ENCODE measurements around the gene XRCC4. TPM values are rescaled to one million over a fixed set of nuclear protein-coding genes. Genes with fewer than 3 reads are reported as not detected.
"Not testable (repeated sequence)": the region's sequence is repeated elsewhere in the genome, so short reads cannot be mapped to it uniquely, and the experiment has no call there.

Gene XRCC4
- total RNA-seq, 2 donors from 2014 or later = 2.9 to 3.4 TPM

DNA sequence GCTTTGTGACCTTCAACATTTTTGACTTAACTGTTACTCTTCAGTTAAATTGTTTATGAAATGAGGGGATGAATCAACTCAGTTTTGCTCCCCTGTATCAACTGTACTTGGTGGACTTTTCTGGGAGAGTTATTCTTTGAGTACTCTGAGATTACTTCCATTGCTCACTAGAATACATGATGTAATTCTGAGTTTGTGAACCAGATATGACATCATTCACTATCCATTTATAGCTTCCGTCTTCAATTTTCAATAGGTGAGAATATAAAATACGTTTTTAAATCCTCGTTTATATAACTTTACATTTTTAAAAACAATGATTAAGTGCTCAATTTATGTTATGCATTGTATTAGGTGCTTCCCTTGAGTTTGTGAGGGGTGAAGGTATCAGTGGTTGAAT, 71.0 kb downstream of the XRCC4 start:
- H3K4me1 Mint-ChIP-seq = no peaks in the 10 kb centered on the region
- H3K9me3 ChIP-seq (ENCODE audit: control insufficient read depth, low read length, poor library complexity, severe bottlenecking) = no peaks in the 10 kb centered on the region
- no peak for ATAC-seq
- H3K27me3 Mint-ChIP-seq = no peaks in the 10 kb centered on the region
- H3K27ac Mint-ChIP-seq = no peak overlapping the region
- no peak overlapping the region for H3K4me3 Mint-ChIP-seq
- H3K36me3 Mint-ChIP-seq (ENCODE audit: low read depth) = no peaks in the 10 kb centered on the region
- no peak for DNase-seq

DNA sequence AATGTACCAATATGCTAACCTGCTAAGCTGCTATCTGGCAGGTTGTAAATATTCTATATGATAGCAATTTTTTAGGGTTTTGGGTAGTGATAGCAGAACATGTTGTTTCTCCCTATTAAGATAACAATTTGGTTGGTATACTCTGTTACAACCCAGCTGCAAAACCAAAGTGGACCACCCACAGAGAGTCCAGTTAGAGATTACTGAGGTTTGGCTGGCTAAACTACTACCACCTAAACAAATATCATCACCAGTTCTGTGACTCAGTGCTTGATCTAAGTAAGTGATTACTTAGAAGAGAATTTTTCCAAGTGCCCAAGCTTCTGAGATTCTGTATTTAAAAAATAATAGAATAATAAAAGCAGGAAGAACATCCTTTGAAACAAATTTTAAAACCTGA, 72.3 kb downstream of the XRCC4 start:
- no peaks in the 10 kb centered on the region for H3K36me3 Mint-ChIP-seq (ENCODE audit: low read depth)
- DNase-seq (no peak), ATAC-seq (no peak)
- H3K4me3 Mint-ChIP-seq = no peak overlapping the region
- no peak overlapping the region for H3K27ac Mint-ChIP-seq
- H3K27me3 Mint-ChIP-seq = no peaks in the 10 kb centered on the region
- no peaks in the 10 kb centered on the region for H3K4me1 Mint-ChIP-seq
- H3K9me3 ChIP-seq (ENCODE audit: control insufficient read depth, low read length, poor library complexity, severe bottlenecking) = no peaks in the 10 kb centered on the region

DNA sequence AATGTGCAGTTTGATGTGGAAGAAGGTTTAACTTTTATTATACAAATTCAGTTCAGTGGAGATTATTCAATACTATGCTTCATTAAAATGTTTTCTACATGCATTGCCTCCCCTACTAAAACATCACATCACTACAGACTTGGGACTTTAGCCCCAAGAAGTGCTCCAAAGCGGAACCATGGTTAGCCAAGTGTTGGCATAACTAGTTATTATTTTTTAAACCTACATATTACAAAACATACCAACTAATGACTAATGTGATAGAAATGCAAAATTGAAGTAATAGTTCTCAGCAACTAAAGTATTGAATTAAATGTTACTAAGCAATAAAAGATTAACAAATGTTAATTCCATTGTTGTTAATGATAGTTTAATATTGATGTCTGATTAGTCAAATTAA, 74.5 kb downstream of the XRCC4 start:
- Mint-ChIP-seq H3K36me3 (ENCODE audit: low read depth) (no peaks in the 10 kb centered on the region), H3K4me1 (no peaks in the 10 kb centered on the region), H3K4me3 (no peak overlapping the region), H3K27me3 (no peaks in the 10 kb centered on the region), H3K27ac (no peak overlapping the region)
- DNase-seq (no peak), ATAC-seq (no peak)
- no peaks in the 10 kb centered on the region for H3K9me3 ChIP-seq (ENCODE audit: control insufficient read depth, low read length, poor library complexity, severe bottlenecking)

DNA sequence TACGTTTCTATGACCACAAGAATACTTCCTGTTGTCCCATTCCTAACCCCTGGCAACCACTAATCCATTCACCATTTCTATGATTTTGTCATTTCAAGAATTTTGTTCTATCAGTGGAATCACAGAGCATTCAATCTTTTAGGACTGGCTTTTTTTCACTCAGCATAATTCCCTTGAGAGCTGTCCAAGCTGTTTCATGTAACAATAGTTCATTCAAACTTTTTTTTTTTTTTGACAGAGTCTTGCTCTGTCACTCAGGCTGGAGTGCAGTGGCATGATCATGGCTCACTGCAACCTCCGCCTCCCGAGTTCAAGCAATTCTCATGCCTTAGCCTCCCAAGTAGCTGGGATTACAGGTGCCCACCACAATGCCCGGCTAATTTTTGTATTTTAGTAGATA, 75.6 kb downstream of the XRCC4 start:
- H3K27me3 Mint-ChIP-seq; H3K4me1 Mint-ChIP-seq; ATAC-seq; DNase-seq; H3K27ac Mint-ChIP-seq; H3K36me3 Mint-ChIP-seq (ENCODE audit: low read depth); H3K9me3 ChIP-seq (ENCODE audit: control insufficient read depth, low read length, poor library complexity, severe bottlenecking); H3K4me3 Mint-ChIP-seq: not testable (repeated sequence)

DNA sequence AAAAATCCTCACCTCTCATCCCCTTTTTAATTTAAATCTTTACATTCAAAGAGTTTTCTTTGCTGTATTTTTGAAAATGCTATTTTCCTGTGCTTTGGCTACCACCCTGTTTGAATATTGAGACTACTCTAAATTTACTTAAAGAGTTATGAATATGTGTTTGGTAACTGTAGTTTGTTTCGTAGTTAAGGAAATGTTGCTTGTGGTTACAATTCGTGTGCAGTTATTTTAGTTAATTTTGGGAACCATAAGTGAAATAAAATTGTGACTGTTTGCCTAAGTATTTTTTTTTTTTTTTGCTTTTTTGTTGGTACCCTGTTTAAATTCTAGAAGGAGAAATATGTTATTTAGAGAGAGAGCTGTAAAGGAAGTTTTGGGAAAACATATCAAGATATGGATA, 78.7 kb downstream of the XRCC4 start:
- Mint-ChIP-seq H3K27ac (no peak overlapping the region), H3K27me3 (no peaks in the 10 kb centered on the region)

DNA sequence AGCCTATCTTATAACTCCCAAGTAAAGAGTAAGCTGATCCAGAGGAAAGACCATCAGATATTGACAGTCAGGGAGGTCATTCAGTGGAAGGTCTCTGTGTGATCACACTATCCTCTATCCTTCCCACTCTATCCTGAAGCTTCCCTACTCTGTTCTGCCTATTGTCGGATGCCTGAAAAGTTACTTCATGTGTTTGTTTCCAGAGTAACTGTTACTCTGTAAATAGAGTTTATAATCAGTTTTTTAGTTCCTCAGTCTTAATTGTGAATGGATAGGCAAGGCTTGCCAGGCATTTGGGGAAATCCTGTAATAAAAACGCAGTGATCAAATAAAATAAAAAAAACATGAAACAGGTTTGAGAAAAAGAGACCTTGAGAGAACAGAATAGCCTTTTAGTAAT, 79.8 kb downstream of the XRCC4 start:
- Mint-ChIP-seq H3K4me1 (no peaks in the 10 kb centered on the region), H3K4me3 (no peak overlapping the region), H3K36me3 (ENCODE audit: low read depth) (no peaks in the 10 kb centered on the region), H3K27me3 (no peaks in the 10 kb centered on the region), H3K27ac (no peak overlapping the region)
- H3K9me3 ChIP-seq (ENCODE audit: control insufficient read depth, low read length, poor library complexity, severe bottlenecking) = no peaks in the 10 kb centered on the region
- no peak for ATAC-seq
- DNase-seq = no peak

More for the DNA sequence above, 78.7 kb downstream of the XRCC4 start:
- Mint-ChIP-seq H3K4me1 (no peaks in the 10 kb centered on the region), H3K4me3 (no peak overlapping the region), H3K36me3 (ENCODE audit: low read depth) (no peaks in the 10 kb centered on the region)
- no peak for DNase-seq
- ATAC-seq = no peak
- H3K9me3 ChIP-seq (ENCODE audit: control insufficient read depth, low read length, poor library complexity, severe bottlenecking) = no peaks in the 10 kb centered on the region

DNA sequence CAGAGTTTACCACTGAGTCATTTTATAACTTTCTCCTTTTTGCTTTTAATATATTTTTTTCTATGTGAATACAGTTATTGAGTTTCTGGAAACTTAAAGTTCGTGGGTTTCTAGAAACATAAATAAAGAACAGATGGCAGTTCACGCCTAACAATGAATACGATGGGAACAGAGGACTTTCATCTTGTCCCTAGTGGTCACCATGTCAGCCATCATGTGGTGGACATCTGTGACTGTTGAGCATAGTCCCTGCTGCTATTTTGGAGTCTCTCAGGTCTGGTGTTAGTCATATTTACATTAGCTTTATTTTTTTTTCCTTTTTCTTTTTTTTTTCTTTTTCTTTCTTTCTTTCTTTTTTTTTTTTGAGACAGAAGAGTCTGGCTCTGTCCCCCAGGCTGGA, 85.3 kb downstream of the XRCC4 start:
- H3K27me3 Mint-ChIP-seq = no peaks in the 10 kb centered on the region
- H3K27ac Mint-ChIP-seq = no peak overlapping the region
- H3K9me3 ChIP-seq (ENCODE audit: control insufficient read depth, low read length, poor library complexity, severe bottlenecking) = no peaks in the 10 kb centered on the region
- DNase-seq (no peak), ATAC-seq (no peak)
- H3K4me1 Mint-ChIP-seq = no peaks in the 10 kb centered on the region
- peaks cover 6% of the 10 kb centered on the region for H3K36me3 Mint-ChIP-seq (ENCODE audit: low read depth)
- no peak overlapping the region for H3K4me3 Mint-ChIP-seq

DNA sequence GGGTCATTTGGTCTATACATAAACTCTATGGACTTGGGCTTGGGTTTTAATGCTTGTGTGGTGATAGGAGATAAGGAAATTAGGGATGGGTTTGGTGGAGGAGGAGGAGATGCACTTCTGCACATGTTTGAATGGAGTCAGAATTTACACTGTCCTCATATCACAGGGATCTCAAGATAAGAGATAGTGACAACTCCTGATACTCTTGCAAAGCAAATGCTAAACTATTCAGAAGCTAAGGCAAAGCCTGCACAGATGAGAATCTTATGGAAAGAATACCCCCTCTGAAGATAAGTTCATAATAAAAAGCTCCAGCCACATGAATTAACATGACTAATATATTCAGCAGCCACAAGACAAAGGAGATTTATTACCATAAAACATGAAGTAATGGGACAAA, 90.2 kb downstream of the XRCC4 start:
- Mint-ChIP-seq H3K4me3 (no peak overlapping the region), H3K27me3 (no peaks in the 10 kb centered on the region), H3K4me1 (no peaks in the 10 kb centered on the region), H3K36me3 (ENCODE audit: low read depth) (peaks cover 6% of the 10 kb centered on the region), H3K27ac (no peak overlapping the region)
- ATAC-seq = no peak
- H3K9me3 ChIP-seq (ENCODE audit: control insufficient read depth, low read length, poor library complexity, severe bottlenecking) = no peaks in the 10 kb centered on the region
- no peak for DNase-seq

DNA sequence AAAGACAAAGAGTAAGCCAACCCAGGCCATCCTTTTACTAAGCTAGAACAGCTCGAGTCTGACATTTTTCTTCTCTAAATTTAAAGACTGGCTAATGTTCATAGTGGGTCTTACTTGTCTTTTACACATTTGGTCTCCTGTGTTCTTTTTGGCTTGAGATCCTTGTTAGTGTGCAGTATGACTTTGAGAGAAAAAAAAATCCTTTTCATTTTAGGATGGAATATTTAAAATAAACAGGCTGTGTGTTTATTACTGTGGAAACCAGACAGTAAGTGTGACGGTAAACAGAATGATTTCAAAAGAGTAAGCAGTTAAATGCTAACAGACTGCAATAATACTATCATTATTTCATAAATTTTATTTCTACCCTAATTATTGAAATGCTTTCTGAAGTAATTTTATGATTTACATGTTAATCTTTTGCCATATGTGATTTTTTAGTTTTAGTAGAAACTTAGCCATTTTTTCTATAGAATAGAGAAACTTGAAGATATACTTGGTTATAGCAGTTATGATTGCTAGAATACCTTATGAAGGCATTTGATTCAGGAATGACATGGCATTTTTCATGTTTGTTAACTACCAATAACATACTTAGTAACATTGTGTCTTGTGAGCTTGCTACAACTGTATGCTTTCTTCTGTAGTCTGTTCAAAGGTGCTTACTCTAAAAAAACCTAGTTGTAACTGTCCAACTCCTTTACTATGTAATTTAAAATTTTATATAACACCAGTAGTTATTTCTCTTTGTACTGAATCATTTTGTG, 92.4 kb downstream of the XRCC4 start:
- DNase-seq (no peak), ATAC-seq (no peak)
- Mint-ChIP-seq H3K27me3 (no peaks in the 10 kb centered on the region), H3K4me3 (no peak overlapping the region), H3K4me1 (no peaks in the 10 kb centered on the region), H3K27ac (no peak overlapping the region), H3K36me3 (ENCODE audit: low read depth) (peaks cover 6% of the 10 kb centered on the region)
- H3K9me3 ChIP-seq (ENCODE audit: control insufficient read depth, low read length, poor library complexity, severe bottlenecking) = no peaks in the 10 kb centered on the region

DNA sequence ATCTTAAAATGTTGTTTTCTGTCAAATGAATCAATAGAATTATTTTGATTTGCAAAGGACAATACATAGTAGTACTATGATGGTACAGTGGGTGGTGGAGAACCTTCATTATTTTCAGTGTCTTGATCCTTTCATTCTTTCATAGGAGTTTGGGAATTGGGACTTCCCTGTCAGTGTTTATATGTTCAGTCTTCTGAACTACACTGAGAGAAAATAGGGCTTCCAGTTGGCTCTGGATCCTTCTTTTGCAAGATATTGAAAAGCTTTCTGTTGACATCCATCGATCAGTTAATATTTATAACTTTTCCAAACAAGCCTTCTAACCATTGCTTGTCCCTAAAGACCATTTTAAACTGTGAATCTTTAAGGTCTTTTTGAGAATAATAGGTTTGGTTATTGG, 94.7 kb downstream of the XRCC4 start:
- no peaks in the 10 kb centered on the region for H3K4me1 Mint-ChIP-seq
- peaks cover 5% of the 10 kb centered on the region for H3K36me3 Mint-ChIP-seq (ENCODE audit: low read depth)
- H3K9me3 ChIP-seq (ENCODE audit: control insufficient read depth, low read length, poor library complexity, severe bottlenecking) = no peaks in the 10 kb centered on the region
- H3K27ac Mint-ChIP-seq = no peak overlapping the region
- no peaks in the 10 kb centered on the region for H3K27me3 Mint-ChIP-seq
- ATAC-seq (no peak), DNase-seq (no peak)
- no peak overlapping the region for H3K4me3 Mint-ChIP-seq

DNA sequence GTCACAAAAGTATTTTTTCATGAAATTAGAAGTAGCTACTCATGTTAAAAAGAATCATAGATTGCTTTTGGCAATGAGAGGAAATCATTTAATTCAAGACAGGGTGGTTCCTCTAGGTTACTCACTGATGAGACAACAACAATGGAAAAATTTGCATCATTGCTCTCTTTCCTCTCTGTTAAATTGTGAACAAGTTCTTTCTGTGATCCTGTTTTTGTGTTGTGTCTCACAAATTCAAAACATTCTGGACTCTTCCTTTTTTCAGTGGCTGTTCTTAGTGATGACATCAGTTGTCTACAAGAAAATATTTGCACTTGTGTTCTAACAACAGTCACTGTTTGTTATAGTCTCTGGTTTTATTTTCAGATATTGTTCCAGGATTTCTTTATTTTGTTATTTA, 95.3 kb downstream of the XRCC4 start:
- no peak overlapping the region for H3K27ac Mint-ChIP-seq
- DNase-seq (no peak), ATAC-seq (no peak)
- H3K27me3 Mint-ChIP-seq = no peaks in the 10 kb centered on the region
- no peaks in the 10 kb centered on the region for H3K36me3 Mint-ChIP-seq (ENCODE audit: low read depth)
- H3K4me3 Mint-ChIP-seq = no peak overlapping the region
- no peaks in the 10 kb centered on the region for H3K9me3 ChIP-seq (ENCODE audit: control insufficient read depth, low read length, poor library complexity, severe bottlenecking)
- no peaks in the 10 kb centered on the region for H3K4me1 Mint-ChIP-seq

DNA sequence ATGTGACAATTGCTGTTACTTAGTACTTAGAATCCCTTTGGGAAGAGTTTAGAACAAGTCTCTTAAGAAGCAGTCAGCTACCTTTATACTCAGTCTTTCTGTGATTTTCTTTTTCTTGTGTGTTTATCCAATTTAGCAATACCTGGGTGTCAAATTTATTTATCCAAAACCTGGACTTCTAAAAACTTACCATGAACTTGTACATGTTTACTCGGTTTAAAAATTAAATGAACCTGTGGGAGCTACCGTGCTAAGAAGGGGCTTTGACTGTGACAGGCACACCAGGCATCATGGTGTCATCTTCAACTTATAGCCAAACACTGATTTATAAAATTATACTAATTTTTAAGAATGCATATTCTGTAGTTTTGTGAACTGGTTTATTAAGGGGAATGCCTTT, 96.5 kb downstream of the XRCC4 start:
- H3K4me1 Mint-ChIP-seq = no peaks in the 10 kb centered on the region
- H3K4me3 Mint-ChIP-seq = no peak overlapping the region
- H3K27ac Mint-ChIP-seq = no peak overlapping the region
- H3K27me3 Mint-ChIP-seq = no peaks in the 10 kb centered on the region
- no peaks in the 10 kb centered on the region for H3K36me3 Mint-ChIP-seq (ENCODE audit: low read depth)
- ATAC-seq (no peak), DNase-seq (no peak)
- no peaks in the 10 kb centered on the region for H3K9me3 ChIP-seq (ENCODE audit: control insufficient read depth, low read length, poor library complexity, severe bottlenecking)

DNA sequence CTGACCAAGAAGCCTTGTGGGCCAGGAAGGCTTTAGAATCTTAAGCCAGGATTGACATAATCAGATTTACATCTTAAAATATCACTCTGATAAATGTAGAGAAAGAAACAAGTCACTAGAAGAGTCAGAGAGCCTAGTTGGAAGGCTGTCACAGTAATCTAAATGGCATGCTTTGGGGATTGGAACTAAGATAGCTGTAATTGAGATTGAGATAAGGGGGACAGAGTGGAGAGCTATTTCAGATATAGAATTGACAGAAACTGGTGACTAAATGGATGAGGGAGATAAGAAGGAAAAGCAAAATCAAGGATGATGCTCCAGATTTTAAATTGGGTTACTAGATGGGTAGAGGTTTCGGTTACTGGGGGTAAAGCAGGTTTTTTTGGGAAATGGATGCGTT, 100.5 kb downstream of the XRCC4 start:
- no peaks in the 10 kb centered on the region for H3K36me3 Mint-ChIP-seq (ENCODE audit: low read depth)
- no peaks in the 10 kb centered on the region for H3K4me1 Mint-ChIP-seq
- no peaks in the 10 kb centered on the region for H3K27me3 Mint-ChIP-seq
- no peak for DNase-seq
- H3K27ac Mint-ChIP-seq = no peak overlapping the region
- H3K4me3 Mint-ChIP-seq = no peak overlapping the region
- no peak for ATAC-seq
- H3K9me3 ChIP-seq (ENCODE audit: control insufficient read depth, low read length, poor library complexity, severe bottlenecking) = no peaks in the 10 kb centered on the region

DNA sequence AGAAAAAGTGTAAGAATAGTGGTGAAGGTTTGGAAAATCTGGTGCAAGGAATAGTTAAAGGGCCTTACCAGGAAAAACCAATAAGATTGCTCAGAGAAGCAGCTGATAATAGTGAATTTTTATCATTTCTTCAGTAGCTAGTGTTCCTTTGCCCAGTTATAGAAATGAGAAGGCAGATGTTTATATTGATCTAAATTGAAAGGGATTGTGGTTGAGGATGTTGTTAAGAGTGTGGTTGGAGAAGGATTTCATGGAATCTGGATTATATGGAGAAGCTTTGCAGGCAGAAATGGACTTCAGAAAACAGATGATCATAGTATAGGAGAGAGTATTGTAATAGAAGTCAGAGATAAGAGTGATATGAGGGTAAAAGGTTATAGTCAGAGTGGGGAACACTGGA, 102.6 kb downstream of the XRCC4 start:
- H3K27ac Mint-ChIP-seq = no peak overlapping the region
- no peaks in the 10 kb centered on the region for H3K4me1 Mint-ChIP-seq
- H3K9me3 ChIP-seq (ENCODE audit: control insufficient read depth, low read length, poor library complexity, severe bottlenecking) = no peaks in the 10 kb centered on the region
- no peaks in the 10 kb centered on the region for H3K27me3 Mint-ChIP-seq
- DNase-seq = no peak
- no peak for ATAC-seq
- no peak overlapping the region for H3K4me3 Mint-ChIP-seq
- no peaks in the 10 kb centered on the region for H3K36me3 Mint-ChIP-seq (ENCODE audit: low read depth)

Measured in T-helper 17 cell (primary cell).